Stimulated activated CD8-positive, alpha-beta memory T cell treated with anti-CD3 and anti-CD28 coated beads, Interleukin-15, amount 100 ng/mL, for 4 hours (primary cell): Measurements from ENCODE around the gene NDFIP2.

ENCODE experiments used
- DNase-seq, 2 donors: peaks; one replicate each; pipeline ENCODE4 v3.0.0-alpha.2; 2020; ENCODE audit warnings: low read depth in 2 of 2

The NDFIP2 gene

GRCh38 chr13:79458436-79458835, 22.5 kb upstream of the NDFIP2 start:
- no peak for DNase-seq

GRCh38 chr13:79459906-79460305, 21.0 kb upstream of the NDFIP2 start:
- no peak for DNase-seq

DNA sequence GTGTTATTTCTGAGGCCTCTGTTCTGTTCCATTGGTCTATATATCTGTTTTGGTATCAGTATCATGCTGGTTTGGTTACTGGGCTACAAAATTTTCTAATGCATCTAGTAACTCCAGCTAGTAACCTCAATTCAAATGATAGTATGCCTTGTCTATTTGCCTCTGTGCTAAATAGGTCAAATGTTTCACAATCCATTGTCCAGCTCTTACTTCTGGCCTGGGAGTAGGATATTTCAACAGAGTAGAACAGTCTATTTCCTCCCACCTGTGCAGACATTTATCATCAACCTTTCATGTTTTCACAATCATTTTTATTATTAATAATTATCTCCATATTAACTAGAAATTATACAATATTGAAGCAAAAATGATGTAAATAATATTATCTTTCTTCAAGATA, 18.1 kb upstream of the NDFIP2 start:
- DNase-seq, result no peak

DNA sequence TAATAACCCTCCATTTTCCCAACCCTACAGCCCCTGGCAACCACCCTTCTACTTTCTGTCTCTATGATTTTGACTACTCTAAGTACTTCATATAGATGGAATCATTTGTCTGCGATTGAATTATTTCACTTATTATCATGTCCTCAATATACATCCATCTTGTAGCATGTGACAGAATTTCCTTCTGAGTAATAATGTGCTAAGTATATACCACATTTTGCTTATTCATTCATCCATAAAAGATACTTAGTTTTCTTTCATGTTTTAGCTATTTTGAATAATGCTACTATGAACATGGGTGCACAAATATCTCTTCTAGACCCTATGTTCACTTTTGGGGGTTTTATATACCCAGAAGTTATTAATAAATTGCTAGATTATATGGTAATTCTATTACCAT, 17.4 kb upstream of the NDFIP2 start:
- DNase-seq, result no peak

DNA sequence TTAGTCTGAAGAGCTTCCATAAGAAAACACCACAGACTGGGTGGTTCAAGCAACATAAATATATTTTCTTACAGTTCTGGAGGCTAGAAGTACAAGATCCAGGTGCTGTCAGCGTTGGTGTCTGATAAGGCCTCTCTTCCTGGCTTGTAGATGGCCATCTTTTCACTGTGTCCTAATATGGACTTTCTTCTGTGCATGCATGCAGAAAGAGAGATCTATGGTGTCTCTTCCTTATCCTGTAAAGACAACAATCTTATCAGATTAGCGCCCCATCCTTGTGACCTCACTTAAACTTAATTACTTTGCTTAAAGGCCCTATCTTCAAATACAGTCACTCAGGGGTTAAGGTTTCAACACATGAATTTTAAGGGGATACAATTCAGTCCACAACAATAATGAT, 14.1 kb upstream of the NDFIP2 start:
- no peak for DNase-seq

GRCh38 chr13:79468402-79468801, 12.6 kb upstream of the NDFIP2 start:
- no peak for DNase-seq

- DNase-seq, result no peak
Measured at GRCh38 chr13:79468819-79469218, 12.1 kb upstream of the NDFIP2 start.

DNA sequence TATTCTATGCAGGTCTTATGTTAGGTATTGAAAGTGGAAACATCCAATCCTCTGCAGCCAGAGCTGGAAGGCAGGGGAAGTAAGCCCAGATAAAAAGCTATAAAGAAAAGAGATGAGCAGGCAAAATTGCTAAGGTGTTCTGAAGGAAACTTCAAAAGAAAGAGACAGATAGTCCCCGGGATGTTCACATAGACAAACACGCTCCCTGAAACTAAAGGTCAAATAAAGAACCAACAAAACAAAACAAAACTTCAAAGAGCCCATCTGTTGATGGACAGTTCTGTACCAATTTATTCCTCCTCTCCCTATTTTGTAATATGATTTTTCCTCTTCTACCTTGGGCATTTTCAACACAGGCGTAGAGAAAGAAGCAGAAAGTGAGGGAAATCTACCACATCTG, 11.3 kb upstream of the NDFIP2 start:
- no peak for DNase-seq

DNA sequence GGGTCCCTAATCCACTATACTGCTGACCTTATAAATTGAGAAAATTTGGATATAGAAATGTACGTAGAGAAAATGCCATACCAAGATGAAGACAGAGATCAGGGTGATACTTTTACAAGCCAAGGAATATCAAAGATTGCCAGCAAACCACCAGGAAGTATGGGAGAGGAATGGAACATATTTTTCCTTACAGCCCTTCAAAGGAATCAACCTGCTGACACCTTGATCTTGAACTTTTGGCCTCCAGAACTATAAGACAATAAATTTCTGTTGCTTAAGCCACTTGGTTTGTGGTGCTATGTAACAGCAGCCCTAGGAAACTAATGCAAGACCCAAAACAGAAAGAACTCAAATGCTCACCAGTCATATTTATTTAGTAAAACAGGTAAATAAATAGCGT, 10.3 kb upstream of the NDFIP2 start:
- no peak for DNase-seq

DNA sequence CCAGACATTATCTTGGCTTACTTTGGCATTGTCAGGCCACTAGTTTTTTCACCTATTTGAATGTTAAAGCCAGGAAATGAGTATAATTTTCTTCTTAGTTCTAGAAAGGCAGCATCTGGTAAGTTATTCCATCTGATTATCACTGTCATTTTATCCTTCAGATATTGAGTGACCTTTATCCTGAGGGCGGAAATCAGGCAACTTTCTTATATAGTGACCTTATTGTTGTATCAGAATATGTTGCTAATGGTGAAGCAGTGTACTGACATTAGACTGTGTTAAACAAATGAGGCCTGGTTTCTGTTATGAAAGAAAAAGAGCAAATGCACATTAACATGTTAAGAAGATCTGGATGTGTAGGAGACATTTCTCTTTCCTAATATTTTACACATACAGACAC, 5.4 kb upstream of the NDFIP2 start:
- DNase-seq, result no peak

DNA sequence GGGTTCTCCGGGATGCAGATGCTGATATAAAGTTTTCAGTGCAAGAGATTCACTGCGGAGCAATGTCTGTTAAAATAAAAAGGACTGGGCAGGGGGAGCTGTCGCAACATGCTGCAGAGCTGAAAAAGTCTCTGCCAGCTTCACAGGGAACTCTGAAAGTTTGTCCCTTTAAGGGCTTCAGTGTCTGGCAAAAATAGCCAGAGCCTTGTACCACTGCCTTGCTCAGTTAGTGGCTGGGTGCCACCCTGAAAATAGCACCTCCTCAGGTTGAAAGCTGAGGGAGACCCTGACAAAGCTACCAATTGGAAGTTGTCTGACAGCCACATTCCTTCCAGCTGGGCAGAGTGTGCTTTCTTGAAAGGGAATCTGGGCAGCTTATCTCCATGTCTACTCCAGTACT, 3.0 kb upstream of the NDFIP2 start:
- DNase-seq, result no peak

DNA sequence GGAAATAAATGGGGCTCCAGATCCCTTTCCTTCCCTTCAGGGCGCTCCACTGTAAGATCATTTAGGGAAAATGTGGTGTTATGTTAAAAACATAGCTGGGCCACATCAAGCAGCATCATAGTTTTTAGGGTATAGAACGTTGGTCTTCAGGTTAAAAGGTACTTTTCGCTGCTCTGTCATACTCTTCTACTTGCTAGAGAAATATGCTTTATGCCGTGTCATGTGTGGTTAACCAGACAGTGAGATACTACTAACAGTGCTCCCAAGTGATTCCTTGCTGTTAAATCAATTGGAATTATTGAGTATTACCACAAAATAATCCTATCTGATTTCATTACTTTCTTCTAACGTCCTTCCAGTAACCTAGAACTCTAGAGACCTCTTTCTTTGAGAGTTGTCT, 1.1 kb upstream of the NDFIP2 start:
- DNase-seq, result no peak

- peak; percentile 52 to 73 for DNase-seq
Measured at GRCh38 chr13:79481685-79482052, 714 bp downstream of the NDFIP2 start.

DNA sequence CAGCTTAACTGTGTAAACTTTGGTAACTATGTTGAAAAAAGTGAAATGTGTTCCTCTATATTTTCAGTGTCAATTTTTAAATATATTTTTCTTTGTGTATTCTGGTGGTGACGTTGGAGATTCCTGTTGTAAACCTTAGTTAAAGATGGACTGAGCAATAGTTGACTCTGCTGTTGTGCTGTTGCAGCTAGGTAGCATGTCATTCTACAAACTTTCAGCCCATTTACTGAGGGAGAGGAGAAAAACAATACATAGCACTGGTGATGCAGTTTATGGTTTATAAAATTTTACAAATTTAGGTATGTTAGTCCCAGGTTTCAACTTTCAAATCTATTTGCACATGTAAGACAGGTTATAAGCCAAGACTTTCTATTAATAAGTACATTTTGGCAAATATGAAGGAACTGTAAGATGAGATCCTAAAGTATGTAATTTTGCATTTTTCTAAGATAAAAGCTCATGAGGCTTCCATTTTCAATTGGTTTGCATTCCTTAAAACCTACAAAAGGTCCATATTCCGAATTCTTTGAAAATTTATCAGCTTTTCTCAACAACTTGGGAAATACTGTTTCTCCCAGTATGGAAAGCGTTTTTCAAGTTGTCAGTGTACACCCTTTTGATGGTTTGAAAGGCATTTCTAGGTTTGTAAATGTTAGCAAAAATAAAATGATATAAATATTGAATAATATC, 1.5 kb downstream of the NDFIP2 start:
- DNase-seq, result no peak

DNA sequence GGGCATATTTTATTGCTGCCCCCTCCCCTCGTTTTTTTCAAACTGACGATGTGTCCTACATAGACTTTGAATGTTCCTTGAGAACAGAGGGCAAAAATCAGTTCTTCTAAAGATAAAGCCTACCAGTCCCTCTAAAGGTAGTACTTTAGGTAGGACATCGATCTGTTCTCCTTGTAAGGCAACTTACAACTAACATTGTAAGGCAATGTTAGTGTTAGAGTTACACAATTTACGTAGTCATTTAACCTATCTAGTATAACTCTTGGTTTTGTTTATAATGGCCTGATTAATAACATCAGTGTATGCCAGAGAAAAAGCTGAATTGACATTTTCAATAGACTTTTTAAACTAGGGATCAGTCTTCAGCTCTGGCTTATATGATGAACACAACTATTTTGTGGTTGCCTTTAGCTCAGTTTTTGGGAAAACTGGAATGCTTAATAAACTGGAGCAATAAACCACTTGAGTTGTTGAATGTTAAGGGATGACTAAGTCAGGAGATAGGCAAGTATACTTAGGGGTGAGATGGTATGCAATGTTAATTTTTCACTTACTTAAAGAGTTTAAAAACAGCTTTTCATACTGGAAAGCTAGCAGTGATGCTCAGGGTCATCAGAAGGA, 2.2 kb downstream of the NDFIP2 start:
- DNase-seq, result no peak

- DNase-seq, result no peak
Measured at GRCh38 chr13:79485014-79485811, 4.3 kb downstream of the NDFIP2 start.

DNA sequence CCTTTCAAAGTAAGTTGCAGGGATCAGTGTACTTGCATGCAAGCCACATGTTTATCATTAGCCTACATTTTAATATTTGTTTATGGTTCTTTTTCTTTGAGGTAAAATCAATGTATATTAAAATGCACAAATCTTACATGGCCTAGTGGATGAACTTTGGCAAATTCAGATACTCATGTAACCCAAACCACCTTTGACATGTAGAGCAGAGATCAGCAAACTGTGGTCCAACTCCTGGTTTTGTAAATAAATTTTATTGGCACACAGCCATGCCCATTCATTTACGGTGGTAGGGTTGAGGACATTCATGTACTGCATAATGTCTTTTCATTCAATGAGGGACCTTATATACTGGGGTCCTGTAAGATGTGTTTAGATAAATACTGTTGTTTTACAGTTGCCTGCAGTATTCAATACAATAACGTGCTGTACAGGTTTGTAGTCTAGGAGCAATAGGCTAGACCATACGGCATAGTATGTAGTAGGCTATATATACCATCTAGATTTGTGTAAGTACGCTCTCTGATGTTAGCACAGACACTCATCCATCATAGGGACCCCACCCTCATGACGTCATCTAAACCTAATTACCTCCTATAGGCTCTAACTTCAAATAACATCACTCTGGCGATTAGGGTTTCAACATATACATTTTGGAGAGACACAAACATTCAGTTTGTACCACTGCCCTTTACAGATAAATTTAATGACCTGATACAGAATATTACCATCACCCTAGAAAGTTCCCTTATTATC, 5.7 kb downstream of the NDFIP2 start:
- no peak for DNase-seq

DNA sequence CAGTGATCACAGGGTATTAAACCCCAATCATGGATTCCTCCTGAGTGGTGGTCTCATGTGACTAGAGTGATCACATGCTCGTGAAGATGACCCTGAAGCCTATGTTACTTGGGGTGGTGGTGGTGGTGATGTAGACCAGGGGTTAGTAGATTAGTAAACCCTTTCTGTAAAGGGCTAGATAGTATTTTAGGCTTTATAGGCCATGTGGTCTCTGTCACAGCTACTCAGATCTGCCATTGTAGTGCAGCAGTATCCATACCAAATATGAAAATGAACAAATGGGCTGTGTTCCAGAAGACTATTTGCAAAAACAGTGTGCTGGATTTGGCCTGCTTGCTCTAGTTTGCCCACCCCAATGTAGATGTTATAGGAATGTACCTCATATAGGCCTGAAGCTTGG, 9.4 kb downstream of the NDFIP2 start:
- no peak for DNase-seq

DNA sequence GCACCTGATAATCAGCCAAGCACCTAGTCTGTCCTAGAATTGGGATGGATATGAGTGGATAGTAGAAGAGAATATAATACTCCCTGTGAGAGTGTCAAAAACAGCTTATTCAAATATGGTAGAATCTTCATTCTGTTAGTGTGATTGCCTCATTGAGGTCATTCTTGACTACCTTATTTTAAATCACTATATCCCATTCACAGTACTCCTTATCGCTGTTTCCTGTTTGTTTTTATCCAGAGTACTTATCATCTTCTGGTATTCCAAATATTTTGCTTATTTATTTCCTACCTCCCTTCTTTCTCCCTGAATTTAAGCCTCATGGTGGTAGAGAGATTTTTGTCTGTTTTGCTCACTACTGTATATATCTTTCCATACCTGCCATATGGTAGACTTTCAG, 9.9 kb downstream of the NDFIP2 start:
- DNase-seq, result no peak

DNA sequence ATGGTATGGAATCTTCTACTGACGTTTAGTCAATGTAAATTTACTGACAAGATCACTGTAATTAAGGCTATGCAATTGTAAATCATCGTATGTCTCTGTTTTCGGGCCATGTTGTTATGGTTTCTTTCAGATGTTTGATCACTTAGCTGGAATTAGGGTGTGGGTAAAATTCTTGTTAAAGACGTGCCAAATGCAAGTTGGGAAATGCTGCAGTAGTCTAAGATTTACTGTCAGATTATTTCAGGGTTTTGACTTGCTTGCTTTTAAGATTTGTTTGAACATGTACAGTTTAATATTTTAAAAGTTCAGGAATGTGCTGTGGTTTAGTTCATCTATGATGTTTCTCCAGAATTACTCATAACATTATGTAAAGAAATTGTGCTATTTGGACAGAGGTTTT, 10.8 kb downstream of the NDFIP2 start:
- no peak for DNase-seq

- DNase-seq, result no peak
Measured at GRCh38 chr13:79492313-79492798, 11.4 kb downstream of the NDFIP2 start.

- DNase-seq, result no peak
Measured at GRCh38 chr13:79492918-79493594, 12.1 kb downstream of the NDFIP2 start.
